Left ventricle myocardium inferior (tissue), 1 donor: Measurements from ENCODE around the gene TMEM238. TPM values are rescaled to one million over a fixed set of nuclear protein-coding genes. Genes with fewer than 3 reads are reported as not detected.
A peak's percentile ranks its signal among the peaks of the same experiment; 100 is the strongest.

Experiments used
- DNase-seq: peaks from one replicate; pipeline ENCODE4 v3.0.0-alpha.2; 2020
- H3K27ac ChIP-seq: fragments of 200-600 bp; replicated peaks from 2 replicates; pipeline ENCODE4 v1.8.0; 2021
- H3K27me3 ChIP-seq: fragments of 200-600 bp; 2 replicates; pipeline ENCODE4 v1.8.0; 2021; ENCODE audit warnings: low read depth
- H3K36me3 ChIP-seq: fragments of 200-600 bp; 2 replicates; pipeline ENCODE4 v1.8.0; 2021
- H3K4me1 ChIP-seq: fragments of 200-600 bp; 2 replicates; pipeline ENCODE4 v1.8.0; 2021
- H3K4me3 ChIP-seq: fragments of 200-600 bp; 2 replicates; pipeline ENCODE4 v1.8.0; 2021; ENCODE audit warnings: mild to moderate bottlenecking, moderate library complexity
- H3K9me3 ChIP-seq: fragments of 200-600 bp; replicated peaks from 2 replicates; pipeline ENCODE4 v1.8.0; 2021
- intact Hi-C: fragments of 100-400 bp; cut with micrococcal nuclease; formaldehyde crosslinking; loops from one replicate; pipeline ENCODE4 v1.11.0; 2022
- long read RNA-seq: library from polyadenylated mRNA; unstranded; transcript quantifications from one replicate; pipeline ENCODE4 v2.0.0, GENCODE V29; 2021
- total RNA-seq: library from RNA; stranded (reverse); fragmentation: NEBNext Ultra II Directional; extraction: Animal tissue kit (Norgen Biotek cat#: 25700); gene quantifications from one replicate; pipeline ENCODE4 v1.2.1, GENCODE V29; 2021
- TF ChIP-seq, protein P1 (sequence below): fragments of 200-600 bp; IDR thresholded peaks from 2 replicates; pipeline ENCODE4 v1.8.0; 2021; ENCODE audit warnings: antibody characterized with exemption, mild to moderate bottlenecking, borderline replicate concordance
- donor health status: DM: no; HTN: yes; CAD: no; lungs with severe emphysema.

Gene TMEM238, protein sequence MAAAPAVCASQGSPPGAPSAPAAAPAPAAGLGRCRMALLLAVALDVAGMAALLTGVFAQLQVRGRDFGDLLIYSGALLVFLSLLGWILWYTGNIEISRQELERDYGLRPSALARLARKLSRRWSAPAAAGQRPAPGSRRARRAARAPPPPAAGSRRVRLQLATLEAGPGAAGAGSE
- total RNA-seq = 0.69 TPM
- long read RNA-seq, partial matches to known transcripts = 0 of 1 reads
- long read RNA-seq, other reads (novel, unspliced or antisense) = 0 of 1 reads

DNA sequence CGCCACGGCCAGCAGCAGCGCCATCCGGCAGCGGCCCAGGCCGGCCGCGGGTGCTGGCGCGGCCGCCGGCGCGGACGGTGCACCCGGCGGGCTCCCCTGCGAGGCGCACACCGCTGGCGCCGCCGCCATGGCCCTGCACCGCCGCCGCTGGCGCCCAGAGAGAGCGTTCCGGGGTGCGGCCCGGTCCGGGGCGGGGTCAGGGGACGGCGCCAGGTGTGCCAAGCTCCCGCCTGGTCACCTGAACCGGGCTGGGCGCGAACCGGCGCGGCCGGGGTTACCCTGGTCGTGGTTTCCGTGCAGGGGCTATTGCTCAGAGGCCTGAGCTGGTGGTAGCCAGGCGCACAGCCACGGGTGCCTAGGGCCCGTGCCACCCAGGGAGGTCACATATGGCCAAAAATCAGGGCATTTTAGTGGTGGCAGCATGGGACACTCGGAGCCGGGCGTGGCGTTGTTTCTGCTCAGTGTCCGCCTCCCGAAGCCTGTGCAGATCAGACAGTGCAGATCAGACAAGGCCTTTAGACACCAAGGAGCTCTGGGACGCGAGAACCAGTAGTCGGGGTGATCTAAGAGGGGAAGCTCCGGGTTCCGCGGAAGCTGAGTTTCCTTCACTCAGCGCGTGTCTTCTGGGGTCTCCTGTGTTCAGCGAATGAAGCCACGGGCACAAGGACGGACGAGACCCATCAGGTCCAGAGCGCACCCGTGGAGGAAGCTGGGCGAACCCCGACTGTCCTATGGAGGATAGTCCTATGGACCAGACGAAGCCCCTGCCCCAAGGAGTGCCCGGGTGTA lies at the start of gene TMEM238:
TMEM238 (minus strand) TSS at position 162 of the 789 bp plus-strand sequence; CDS start at position 129, 33 bp downstream.
- H3K27ac ChIP-seq = peak within 1 kb of the TSS; percentile 95
- TF ChIP-seq, protein P1, sequence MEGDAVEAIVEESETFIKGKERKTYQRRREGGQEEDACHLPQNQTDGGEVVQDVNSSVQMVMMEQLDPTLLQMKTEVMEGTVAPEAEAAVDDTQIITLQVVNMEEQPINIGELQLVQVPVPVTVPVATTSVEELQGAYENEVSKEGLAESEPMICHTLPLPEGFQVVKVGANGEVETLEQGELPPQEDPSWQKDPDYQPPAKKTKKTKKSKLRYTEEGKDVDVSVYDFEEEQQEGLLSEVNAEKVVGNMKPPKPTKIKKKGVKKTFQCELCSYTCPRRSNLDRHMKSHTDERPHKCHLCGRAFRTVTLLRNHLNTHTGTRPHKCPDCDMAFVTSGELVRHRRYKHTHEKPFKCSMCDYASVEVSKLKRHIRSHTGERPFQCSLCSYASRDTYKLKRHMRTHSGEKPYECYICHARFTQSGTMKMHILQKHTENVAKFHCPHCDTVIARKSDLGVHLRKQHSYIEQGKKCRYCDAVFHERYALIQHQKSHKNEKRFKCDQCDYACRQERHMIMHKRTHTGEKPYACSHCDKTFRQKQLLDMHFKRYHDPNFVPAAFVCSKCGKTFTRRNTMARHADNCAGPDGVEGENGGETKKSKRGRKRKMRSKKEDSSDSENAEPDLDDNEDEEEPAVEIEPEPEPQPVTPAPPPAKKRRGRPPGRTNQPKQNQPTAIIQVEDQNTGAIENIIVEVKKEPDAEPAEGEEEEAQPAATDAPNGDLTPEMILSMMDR = no peak
- intact Hi-C loops = no loop called here
- peak; percentile 29 for DNase-seq
- H3K9me3 ChIP-seq = no peaks in the 10 kb centered on the region
- peaks cover 53% of the 10 kb centered on the region for H3K4me1 ChIP-seq
- H3K27me3 ChIP-seq = no peaks in the 10 kb centered on the region
- peak within 1 kb of the TSS; percentile 85 for H3K4me3 ChIP-seq
- H3K36me3 ChIP-seq = peaks cover 24% of the 10 kb centered on the region

DNA sequence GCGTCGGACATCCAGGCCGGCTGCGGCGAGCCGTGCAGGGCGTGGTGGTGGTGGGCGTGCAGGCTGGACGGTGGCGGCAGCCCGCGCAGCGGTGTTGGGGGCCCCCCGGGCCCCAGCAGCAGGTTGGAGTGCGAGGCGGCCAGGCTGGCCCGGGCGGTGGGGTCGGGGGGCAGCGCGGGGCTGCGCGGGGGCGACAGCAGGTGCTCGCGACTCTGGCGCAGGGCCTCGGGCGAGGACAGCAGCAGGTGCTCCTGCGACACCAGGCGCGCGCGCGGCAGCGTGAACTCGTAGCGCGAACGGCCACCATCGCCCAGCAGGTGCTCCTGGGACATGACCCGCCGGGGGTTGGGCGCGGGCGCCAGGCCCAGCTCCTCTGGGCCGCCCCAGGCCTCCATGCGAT lies 49.2 kb upstream of the TMEM238 start:
- peaks cover 85% of the 10 kb centered on the region for H3K27me3 ChIP-seq
- DNase-seq = no peak

DNA sequence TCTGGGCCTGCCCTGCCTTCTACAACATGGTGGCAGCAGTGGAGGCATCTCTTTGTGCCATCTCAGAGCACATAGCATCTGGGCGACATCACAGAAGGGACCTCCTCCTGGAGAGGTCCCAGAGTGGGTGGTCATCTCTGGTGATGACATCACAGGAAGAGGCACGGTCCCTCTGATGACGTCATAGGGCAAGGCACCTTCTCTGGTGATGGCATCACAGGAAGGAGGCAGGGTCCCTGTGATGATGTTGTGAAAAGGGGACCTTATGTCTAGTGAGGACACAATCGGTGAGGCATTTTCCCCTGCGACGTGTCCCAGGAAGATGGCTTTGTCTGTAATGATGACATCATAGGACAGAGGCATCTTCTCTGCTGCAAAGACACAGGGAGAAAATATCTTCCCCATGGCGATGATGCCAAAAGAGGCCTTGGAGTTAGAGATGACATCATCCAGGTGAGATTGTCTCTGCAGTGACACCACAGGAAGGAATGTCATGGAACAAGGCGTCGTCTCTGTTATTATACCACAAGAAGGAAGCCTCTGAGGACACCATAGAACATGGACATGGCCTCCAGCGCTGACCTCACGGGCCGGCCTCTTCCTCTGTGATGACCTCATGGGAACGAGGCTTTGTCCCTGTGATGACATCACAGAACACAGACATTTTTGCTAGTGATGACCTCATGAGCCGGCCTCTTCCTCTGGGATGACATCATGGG lies 48.3 kb upstream of the TMEM238 start:
- TF ChIP-seq, protein P1 = no peak
- H3K9me3 ChIP-seq = no peaks in the 10 kb centered on the region
- no peaks in the 10 kb centered on the region for H3K36me3 ChIP-seq
- no peaks in the 10 kb centered on the region for H3K4me1 ChIP-seq
- H3K27ac ChIP-seq = no peak overlapping the region
- intact Hi-C loops = no loop called here
- DNase-seq = no peak
- H3K27me3 ChIP-seq = peaks cover 85% of the 10 kb centered on the region
- no peak overlapping the region for H3K4me3 ChIP-seq

More for the DNA sequence above, 49.2 kb upstream of the TMEM238 start:
- TF ChIP-seq, protein P1 = no peak
- intact Hi-C loops = no loop called here
- Histone ChIP-seq H3K4me1 (no peaks in the 10 kb centered on the region), H3K27ac (no peak overlapping the region), H3K4me3 (no peak overlapping the region), H3K9me3 (no peaks in the 10 kb centered on the region), H3K36me3 (no peaks in the 10 kb centered on the region)

DNA sequence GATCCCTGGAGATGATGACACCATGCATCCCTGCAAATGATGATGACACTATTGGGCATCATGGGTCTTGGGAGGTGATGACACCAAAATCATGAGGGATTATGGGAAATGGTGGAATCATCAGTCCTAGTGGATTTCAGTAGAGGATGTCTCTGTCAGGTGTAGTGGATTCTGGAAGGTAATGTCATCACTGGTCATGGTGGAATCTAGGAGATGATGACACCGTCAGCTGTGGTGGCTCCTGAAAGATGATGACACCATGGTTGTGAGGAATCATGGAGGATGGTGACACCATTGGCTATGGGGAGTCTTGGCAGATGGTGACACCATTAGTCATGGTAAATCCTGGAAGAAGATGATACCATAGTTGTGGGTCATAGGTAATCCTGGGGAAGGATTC lies 47.1 kb upstream of the TMEM238 start:
- no peak for DNase-seq
- Histone ChIP-seq H3K9me3 (no peaks in the 10 kb centered on the region), H3K4me1 (no peaks in the 10 kb centered on the region), H3K4me3 (no peak overlapping the region), H3K36me3 (no peaks in the 10 kb centered on the region), H3K27ac (no peak overlapping the region), H3K27me3 (peaks cover 85% of the 10 kb centered on the region)
- intact Hi-C loops = no loop called here
- TF ChIP-seq, protein P1 = no peak

DNA sequence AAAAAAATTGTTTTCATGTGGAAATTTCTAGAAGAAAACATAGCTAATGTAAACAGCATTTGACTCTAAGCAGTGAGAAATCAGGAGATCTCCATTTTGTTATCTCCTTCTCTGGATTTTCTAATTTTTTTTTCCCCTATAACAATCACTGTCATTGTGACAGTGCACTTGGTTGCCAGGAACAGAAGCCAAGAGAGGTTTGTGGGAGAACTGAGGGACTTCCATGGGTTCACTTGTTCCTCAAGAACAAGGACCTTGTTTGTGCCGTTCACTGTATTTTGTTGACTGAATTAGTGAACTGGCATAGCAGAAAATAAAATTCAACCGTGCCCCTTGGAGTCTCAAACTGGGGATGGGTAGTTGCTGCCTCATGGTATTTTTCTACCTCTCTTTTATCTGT lies 42.0 kb upstream of the TMEM238 start:
- TF ChIP-seq, protein P1 = no peak
- Histone ChIP-seq H3K36me3 (no peaks in the 10 kb centered on the region), H3K27me3 (peaks cover 70% of the 10 kb centered on the region), H3K9me3 (no peaks in the 10 kb centered on the region), H3K27ac (no peak overlapping the region), H3K4me3 (no peak overlapping the region), H3K4me1 (peaks cover 5% of the 10 kb centered on the region)
- DNase-seq = no peak
- intact Hi-C loops = no loop called here
